Measurements from ENCODE around the gene BCDIN3D. TPM values are rescaled to one million over a fixed set of nuclear protein-coding genes. Genes with fewer than 3 reads are reported as not detected.

BCDIN3D gene
- total and polyA plus RNA-seq, 2 of the 8 experiments (the other 6 are each of a cell fraction or from before 2014, with no cell fraction given) = 1.6 to 2.4 TPM

GRCh38 chr12:49797449-49797776, 45.5 kb downstream of the BCDIN3D start:
- Histone ChIP-seq H4K5ac (ENCODE audit: insufficient read length, low read depth, low read length) (no peak overlapping the region), H3K4me1 (replicated peaks in 1 of 4; ENCODE audit: control insufficient read depth in 3 of 4, insufficient read depth in 4 of 4, low read length in 3 of 4) (no peaks in the 10 kb centered on the region), H3K79me2 (ENCODE audit: control insufficient read depth in 1 of 2, insufficient read depth in 2 of 2, low read length in 2 of 2) (no peaks in the 10 kb centered on the region), H2AFZ (ENCODE audit: low read length) (no peak overlapping the region), H3K23ac (ENCODE audit: insufficient read length) (no peak overlapping the region), H4K8ac (ENCODE audit: extremely low read depth, insufficient read depth, low read length) (no peak overlapping the region), H2BK5ac (ENCODE audit: low read depth, low read length) (no peak overlapping the region), H3K56ac (replicated peaks; ENCODE audit: insufficient read length, low read depth, low read length) (no peak overlapping the region), H3K14ac (ENCODE audit: insufficient read length) (no peak overlapping the region), H2BK15ac (ENCODE audit: low read length) (no peak overlapping the region), H3K27me3 (replicated peaks in 1 of 4; ENCODE audit: control insufficient read depth in 3 of 4, extremely low read depth in 1 of 4, insufficient read depth in 3 of 4, low read length in 3 of 4) (no peaks in the 10 kb centered on the region), H3K27ac (ENCODE audit: low read depth, low read length) (no peak overlapping the region), H2BK12ac (ENCODE audit: low read depth, low read length) (no peak overlapping the region), H3K23me2 (ENCODE audit: low read depth, low read length) (no peaks in the 10 kb centered on the region), H4K91ac (replicated peaks; ENCODE audit: insufficient read length, low read length) (no peak overlapping the region), H4K20me1 (replicated peaks in 1 of 2; ENCODE audit: control insufficient read depth in 1 of 2, insufficient read depth in 2 of 2, low read length in 2 of 2) (peaks cover 0 to 12% of the 10 kb centered on the region in 2 experiments), H3K9ac (replicated peaks in 1 of 4; ENCODE audit: extremely low read depth in 1 of 4, low read depth in 3 of 4, low read length in 3 of 4) (no peak overlapping the region), H3K9me3 (ENCODE audit: insufficient read depth in 2 of 2, low read depth in 1 of 2, low read length in 1 of 2) (no peaks in the 10 kb centered on the region), H3K18ac (ENCODE audit: extremely low read depth, low read length) (no peak overlapping the region), H2BK20ac (ENCODE audit: low read length) (no peak overlapping the region), H3K4me2 (ENCODE audit: insufficient read depth in 1 of 2, low read depth in 2 of 2, low read length in 2 of 2) (no peak overlapping the region), H2AK5ac (ENCODE audit: low read depth, low read length) (no peak overlapping the region), H3K36me3 (ENCODE audit: control insufficient read depth in 2 of 4, insufficient read depth in 4 of 4, low read length in 3 of 4) (peaks cover 2 to 25% (median 15%) of the 10 kb centered on the region in 4 experiments; a peak in 6 of 8 replicates), H3K4me3 (ENCODE audit: extremely low read depth in 1 of 4, insufficient read depth in 2 of 4, low read depth in 3 of 4, low read length in 4 of 4) (no peak overlapping the region), H2BK120ac (replicated peaks; ENCODE audit: low read depth, low read length) (no peak overlapping the region), H3K4ac (replicated peaks; ENCODE audit: insufficient read length, low read depth, low read length) (no peak overlapping the region), H3K79me1 (ENCODE audit: low read depth, low read length) (no peaks in the 10 kb centered on the region)
- WGBS, 2 experiments (ENCODE audit: extremely low coverage in 1 of 2, insufficient coverage in 1 of 2, insufficient read length in 1 of 2, insufficient replicate concordance in 2 of 2, low coverage in 1 of 2, low lambda C conversion rate in 2 of 2, missing lambda C conversion rate in 1 of 2) = 91% methylated on average over 2 of the region's 2 CpGs; no CpG with 5 or more reads in 1 of the 2 experiments
- FAIRE-seq (no peak), DNase-seq (ENCODE audit: low read depth in 1 of 2, low spot score in 2 of 2) (no peak)
- POLR2A ChIA-PET (ENCODE audit: partially characterized antibody) = interaction anchor here (1.7 to 3.9 kb wide), 3 partner anchors 8 to 29 kb away, joined by 7 to 14 read pairs (median 12); no protein-coding TSS in a partner anchor
- CTCF ChIA-PET (ENCODE audit: partially characterized antibody) = interaction anchor here (0.6 to 8.1 kb wide), 11 partner anchors 7 to 170 kb away, joined by 3 to 54 read pairs (median 7); partner anchors contain the start of gene TMBIM6
- no peak for TF ChIP-seq ATF3 (IDR thresholded peaks at IDR 0.05; ENCODE audit: insufficient read depth, low read depth, low read length)
- TF ChIP-seq CHD2 (IDR thresholded peaks at IDR 0.05; ENCODE audit: low read length) = no peak
- TF ChIP-seq RAD21 (IDR thresholded peaks at IDR 0.05 in 1 of 2, conservative IDR thresholded peaks at IDR 0.05 in 1 of 2; ENCODE audit: low read depth in 2 of 2, low read length in 2 of 2) = no peak
- no peak for TF ChIP-seq CEBPB (IDR thresholded peaks at IDR 0.05; ENCODE audit: low read depth, low read length)
- no peak for TF ChIP-seq KDM4A (IDR thresholded peaks at IDR 0.05; ENCODE audit: low read depth, low read length, severe bottlenecking)
- TF ChIP-seq HDAC2 (IDR thresholded peaks at IDR 0.05; ENCODE audit: borderline replicate concordance in 1 of 2, low read depth in 2 of 2, low read length in 2 of 2) = no peak
- TF ChIP-seq E2F6 (IDR thresholded peaks at IDR 0.05) = no peak
- TF ChIP-seq CBX5 (IDR thresholded peaks at IDR 0.05; ENCODE audit: low read depth, low read length) = no peak
- no peak for TF ChIP-seq FOSL1 (IDR thresholded peaks at IDR 0.05; ENCODE audit: insufficient read depth, low read depth, low read length)
- no peak for TF ChIP-seq TBP (IDR thresholded peaks at IDR 0.05; ENCODE audit: low read depth, low read length)

Data from H1 (cell line).